Limb (tissue), 2 donors: Measurements from ENCODE around the gene NPC1.

ENCODE experiments used
- DNase-seq, 2 donors: peaks; one replicate each; pipeline ENCODE4 v3.0.0-alpha.2; 2016; ENCODE audit errors: extremely low spot score in 2 of 2

The NPC1 gene

GRCh38 chr18:23609390-23610023 lies 23.2 kb upstream of the NPC1 start:
- no peak for DNase-seq

- no peak for DNase-seq
Measured at GRCh38 chr18:23608211-23608610, 21.9 kb upstream of the NPC1 start.

GRCh38 chr18:23605941-23606340 lies 19.6 kb upstream of the NPC1 start:
- no peak for DNase-seq

GRCh38 chr18:23599809-23600208 lies 13.5 kb upstream of the NPC1 start:
- DNase-seq, result no peak

- DNase-seq, result no peak
Measured at GRCh38 chr18:23596183-23596582, 9.9 kb upstream of the NPC1 start.

GRCh38 chr18:23595591-23595990 lies 9.3 kb upstream of the NPC1 start:
- no peak for DNase-seq

GRCh38 chr18:23593720-23594119 lies 7.4 kb upstream of the NPC1 start:
- no peak for DNase-seq

- DNase-seq, result no peak
Measured at GRCh38 chr18:23592911-23593310, 6.6 kb upstream of the NPC1 start.

- DNase-seq, result no peak
Measured at GRCh38 chr18:23591011-23591410, 4.7 kb upstream of the NPC1 start.

GRCh38 chr18:23588836-23589560 lies 2.7 kb upstream of the NPC1 start:
- DNase-seq, result no peak

- DNase-seq, result no peak
Measured at GRCh38 chr18:23587220-23587642, 925 bp upstream of the NPC1 start.

- no peak for DNase-seq
Measured at GRCh38 chr18:23585897-23586248, 433 bp downstream of the NPC1 start.

GRCh38 chr18:23585007-23585871 lies 1.1 kb downstream of the NPC1 start:
- no peak for DNase-seq

- no peak for DNase-seq
Measured at GRCh38 chr18:23584019-23584983, 2.0 kb downstream of the NPC1 start.

- no peak for DNase-seq
Measured at GRCh38 chr18:23583071-23583865, 3.0 kb downstream of the NPC1 start.

GRCh38 chr18:23580677-23581367 lies 5.5 kb downstream of the NPC1 start:
- DNase-seq, result no peak

GRCh38 chr18:23578891-23579653 lies 7.2 kb downstream of the NPC1 start:
- DNase-seq, result no peak

GRCh38 chr18:23578067-23578701 lies 8.1 kb downstream of the NPC1 start:
- peak in 1 of 2 donors; percentile 4 for DNase-seq
